Fibroblast of skin of right biceps (primary cell): ENCODE data around the gene PHB1.

Source experiments
- DNase-seq: peaks from one replicate; pipeline ENCODE4 v3.0.0-alpha.2; 2013

Gene PHB1

DNA sequence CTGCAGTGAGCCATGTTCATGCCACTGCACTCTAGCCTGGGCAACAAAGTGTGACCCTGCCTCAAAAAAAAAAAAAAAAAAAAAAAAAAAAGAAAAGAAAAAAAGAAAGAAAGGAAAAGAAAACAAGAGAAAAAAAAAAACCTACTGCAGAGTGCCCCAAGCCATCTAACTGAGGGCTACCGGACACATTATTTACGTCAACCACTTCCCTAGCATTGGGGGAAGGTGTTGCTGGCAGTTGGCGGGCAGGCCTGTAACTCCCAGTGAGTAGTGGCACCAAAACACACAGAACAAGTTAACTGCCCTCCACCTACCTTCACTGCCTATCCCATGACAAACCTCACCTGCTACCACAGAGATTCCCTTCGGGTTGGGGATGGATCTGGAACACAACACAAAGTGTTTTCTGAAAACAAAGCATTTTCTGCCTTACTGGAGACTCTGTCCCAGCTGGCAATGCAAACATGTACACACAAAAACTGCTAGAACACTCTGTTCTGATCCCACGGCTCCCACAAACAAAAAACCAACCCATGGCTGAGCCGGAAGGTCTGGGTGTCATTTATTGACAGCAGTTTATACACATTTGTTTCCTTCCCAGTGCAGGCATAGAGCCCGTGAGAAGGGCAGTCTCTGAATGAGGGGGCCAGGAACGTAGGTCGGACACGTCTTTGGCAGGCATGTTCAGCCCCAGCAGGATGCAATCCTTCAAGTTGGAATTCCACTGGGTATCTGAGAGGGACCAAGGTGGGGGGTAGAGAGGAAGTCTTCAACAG lies 11.0 kb downstream of the PHB1 start:
- no peak for DNase-seq

DNA sequence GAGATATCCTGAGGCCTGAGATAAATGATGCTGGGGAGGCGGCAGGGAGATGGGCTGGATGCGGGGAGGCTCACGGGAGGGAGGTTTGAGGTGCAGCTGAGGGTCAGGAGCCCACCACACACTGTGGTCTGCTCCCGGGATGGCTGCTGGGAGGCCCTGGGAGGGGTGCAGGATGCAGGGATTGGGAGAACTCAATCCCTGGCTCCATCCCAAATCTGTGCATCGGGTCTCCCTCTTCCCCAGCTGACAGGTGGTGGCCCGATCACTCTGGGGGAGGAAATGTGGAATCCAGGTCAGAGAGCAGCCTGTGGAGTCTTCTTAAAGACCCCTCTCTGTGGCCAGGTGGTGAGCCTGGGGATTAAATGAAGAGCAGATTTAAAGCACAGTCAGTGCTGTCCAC lies 12.0 kb downstream of the PHB1 start:
- no peak for DNase-seq

DNA sequence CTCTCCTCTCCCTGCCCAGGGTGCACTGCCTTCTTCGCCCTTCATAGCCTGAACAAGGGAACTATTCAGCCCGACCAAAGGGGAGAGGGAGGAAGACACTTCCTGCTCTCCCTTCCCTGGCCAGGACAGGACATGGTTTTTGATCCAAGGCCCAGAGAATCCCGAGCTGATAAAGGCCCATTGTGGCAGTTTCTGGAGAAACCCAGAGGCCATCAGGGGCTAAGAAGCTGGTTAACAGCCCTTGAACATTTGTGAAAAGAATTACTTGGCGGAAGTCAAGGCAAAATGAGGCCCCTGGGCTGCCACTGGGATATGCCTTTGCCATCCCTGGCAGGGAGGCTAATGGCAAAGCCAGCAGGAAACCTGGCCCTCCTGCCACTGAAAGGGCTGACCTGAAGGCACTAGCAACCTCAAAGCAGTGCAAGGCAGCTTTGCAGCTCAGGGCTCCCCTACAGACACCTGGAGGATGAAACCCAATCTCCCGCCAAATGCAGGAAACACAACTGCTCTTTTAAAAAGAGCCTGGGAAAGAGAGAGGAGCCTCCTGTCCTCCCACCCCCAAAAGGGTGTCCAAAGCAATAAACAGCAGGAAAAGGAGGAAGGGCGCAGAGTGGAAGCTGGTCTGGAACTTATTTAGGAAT lies 12.6 kb downstream of the PHB1 start:
- DNase-seq, result no peak

DNA sequence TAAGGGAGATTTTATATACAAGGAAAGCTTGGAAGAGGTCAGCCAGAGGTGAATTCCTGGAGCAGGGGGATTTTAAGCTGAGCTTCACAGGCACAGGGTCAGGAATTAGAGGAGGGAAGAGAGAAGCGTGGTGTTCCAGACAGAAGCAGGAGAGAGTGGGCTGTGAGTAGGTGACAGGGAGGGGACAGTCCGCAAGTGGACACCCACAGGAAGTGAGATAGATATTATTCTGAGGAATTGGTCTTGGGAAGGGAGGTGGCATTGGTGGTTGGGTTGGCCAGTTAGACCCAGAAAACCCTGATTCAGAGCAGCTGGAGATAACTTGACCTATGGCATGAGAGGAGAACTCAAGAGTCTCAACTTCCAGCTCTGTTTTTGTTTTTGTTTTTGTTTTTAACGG lies 14.7 kb downstream of the PHB1 start:
- no peak for DNase-seq

GRCh38 chr17:49397586-49397985 lies 17.1 kb downstream of the PHB1 start:
- DNase-seq, result no peak

- DNase-seq, result peak; percentile 4
These were observed 21.0 kb downstream of the PHB1 start for GRCh38 chr17:49393491-49394255.

- no peak for DNase-seq
These were observed 23.9 kb downstream of the PHB1 start for GRCh38 chr17:49390548-49391324.

DNA sequence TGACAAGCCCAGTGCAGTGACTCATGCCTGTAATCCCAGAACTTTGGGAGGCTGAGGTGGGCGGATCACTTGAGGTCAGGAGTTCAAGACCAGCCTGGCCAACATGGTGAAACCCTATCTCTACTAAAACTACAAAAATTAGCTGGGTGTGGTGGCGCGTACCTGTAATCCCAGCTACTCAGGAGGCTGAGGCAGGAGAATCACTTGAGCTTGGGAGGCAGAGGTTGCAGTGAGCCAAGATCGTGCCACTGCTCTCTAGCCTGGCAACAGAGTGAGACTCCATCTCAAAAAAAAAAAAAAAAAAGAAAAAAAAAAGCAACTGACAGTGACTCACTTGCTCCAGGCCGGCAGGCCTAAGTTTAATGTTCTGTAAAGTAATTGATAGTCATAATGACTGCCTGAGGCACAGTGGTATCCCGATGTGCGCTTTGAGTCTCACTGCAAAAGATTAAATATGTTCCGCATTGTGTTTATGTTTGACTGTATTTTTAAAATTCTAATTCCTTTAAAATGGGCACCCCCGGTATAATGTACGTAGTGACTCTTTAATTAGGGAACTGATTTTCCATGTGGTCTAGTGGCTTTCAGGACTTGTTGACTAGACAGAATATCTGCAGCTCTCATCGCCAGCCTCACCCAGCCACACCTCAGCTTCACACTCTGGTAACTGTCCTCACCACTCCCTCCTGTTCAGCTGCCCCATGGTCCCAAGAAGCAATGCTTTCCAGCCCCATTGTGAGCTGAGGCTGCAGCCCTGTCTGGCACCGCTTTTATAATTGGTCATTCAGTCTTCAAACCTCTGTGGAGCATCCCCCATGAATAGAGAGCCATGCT lies 25.0 kb downstream of the PHB1 start:
- DNase-seq, result peak; percentile 45

DNA sequence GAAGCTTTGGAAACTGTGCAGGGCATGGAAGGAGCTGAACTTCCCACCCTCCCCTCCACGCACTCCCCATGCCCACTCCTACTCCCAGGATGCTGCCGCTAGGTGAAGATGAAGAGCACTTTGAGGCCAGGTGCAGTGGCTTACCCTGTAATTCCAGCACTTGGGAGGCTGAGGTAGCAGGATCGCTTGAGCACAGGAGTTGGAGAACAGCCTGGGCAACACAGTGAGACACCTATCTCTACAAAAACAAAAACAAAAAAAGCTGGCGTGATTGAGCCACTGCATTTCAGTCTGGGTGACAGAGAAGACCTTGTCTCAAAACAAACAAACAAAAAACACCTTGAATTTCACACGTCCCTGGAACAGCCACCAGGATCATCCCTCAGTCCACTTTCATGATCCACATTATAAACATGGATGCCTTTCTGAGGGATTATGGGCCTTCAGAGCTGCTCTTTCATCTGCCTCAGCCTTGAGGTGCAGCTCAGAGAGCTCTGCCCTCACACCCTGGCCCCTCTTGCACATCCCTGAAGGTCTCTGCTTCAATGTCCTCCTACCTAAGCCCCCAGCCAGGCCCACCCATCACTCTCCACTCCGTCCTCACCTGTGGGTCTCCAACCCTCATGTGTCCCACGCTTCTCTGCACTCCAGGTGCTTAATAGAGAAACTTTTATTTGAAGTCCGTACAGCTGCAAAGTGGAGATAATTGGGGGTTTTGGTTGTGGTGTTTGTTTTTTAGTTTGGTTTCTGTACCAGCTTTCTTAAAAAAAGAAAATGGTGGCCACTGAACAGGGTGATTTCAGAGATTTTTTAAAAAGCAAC lies 25.8 kb downstream of the PHB1 start:
- DNase-seq, result peak; percentile 11

- DNase-seq, result no peak
These were observed 26.4 kb downstream of the PHB1 start for GRCh38 chr17:49388290-49388640.

DNA sequence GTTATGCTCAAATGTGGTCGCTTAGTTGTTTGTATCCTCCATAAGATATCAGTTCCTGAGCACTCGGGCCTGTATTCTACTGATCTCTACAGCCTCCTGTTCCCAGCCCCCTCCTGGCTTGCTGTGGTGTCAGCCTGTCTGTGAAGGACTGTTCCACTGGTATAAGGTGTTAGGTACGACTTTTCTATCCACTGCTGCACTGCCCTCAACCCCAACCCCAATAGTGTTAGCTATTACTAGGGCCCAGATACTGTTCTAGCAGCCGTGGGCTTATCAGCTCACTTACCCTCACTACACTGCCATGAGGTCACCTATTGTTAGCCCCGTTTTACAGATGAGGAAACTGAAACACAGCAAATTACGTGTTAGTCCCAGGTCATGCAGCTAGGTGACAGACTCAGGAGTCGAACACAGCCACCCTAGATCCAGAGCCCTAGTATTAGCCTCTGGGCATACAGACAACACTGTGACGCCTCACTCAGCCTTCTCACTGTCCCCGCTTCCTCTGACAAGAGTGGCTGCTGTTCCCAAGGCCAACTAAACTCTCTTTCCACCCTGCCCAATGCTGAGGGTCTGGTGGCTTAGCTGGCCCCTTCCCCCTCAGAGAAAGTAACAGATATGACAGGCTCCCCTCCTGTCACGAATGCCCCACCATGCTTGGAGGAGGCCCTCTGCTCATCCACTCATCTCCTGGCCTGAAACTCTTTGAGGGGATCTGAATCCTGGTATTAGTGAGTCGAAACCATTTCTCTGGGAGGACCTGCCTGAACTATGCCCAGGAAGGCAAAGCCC lies 27.0 kb downstream of the PHB1 start:
- DNase-seq, result no peak

GRCh38 chr17:49386373-49386772 lies 28.3 kb downstream of the PHB1 start:
- DNase-seq, result no peak

DNA sequence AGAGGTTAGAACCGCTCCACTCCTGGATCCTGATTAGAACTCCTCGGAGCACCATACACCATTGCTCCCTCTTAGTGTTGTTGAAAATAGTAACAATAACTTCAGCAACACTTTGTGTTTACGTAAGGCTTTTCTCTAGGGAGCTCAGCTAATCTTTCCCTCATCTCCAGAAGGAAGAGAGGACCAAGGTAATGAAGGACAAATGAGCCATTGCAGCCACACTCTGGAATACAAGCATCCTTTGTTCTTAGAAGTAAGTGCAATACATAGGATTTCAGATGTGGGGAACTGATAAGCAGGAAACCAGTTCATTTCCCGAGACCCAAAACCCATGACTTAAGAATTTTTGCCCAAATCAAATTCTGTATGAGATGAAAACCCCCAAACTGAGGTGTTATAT lies 29.7 kb downstream of the PHB1 start:
- DNase-seq, result no peak

GRCh38 chr17:49383060-49383459 lies 31.6 kb downstream of the PHB1 start:
- DNase-seq, result no peak

DNA sequence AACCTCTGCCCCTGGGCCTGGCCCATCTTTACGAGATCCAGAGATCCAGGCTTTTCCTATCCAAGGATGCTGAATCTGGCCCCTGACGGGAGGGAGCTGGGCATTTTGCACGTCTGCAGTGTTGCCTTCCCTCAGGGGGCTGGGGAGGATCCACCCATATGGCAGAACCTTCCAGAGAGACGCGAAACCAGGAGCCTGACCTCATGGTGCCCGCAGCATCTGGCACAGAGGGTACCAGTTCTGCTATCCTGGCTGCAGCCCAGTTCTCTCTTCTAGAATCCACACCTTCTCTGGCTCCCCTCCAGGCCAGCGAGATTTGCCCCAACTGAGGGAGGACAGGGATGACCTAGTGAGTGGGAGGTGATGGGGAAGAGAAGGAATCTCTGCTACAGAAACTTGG lies 32.1 kb downstream of the PHB1 start:
- no peak for DNase-seq

- no peak for DNase-seq
These were observed 32.9 kb downstream of the PHB1 start for GRCh38 chr17:49381793-49382192.

DNA sequence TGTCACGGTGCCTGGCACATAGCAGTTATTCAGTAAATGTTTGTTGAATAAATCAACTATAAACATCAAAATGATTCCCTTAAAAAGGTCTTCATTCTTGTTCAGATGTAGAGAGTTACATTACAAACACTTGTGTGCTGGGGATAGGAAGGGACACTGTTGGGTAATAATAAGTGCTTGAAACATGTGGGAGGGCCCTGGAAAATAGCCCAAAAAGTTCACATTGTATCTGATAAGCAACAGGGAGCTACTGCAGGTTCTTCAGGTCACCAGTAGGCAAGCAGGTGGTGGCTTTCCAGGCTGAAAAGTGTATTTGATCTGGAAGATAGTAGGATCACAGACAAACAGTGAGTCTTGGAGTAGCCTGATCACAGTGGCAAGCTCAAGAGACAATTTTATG lies 33.6 kb downstream of the PHB1 start:
- no peak for DNase-seq

DNA sequence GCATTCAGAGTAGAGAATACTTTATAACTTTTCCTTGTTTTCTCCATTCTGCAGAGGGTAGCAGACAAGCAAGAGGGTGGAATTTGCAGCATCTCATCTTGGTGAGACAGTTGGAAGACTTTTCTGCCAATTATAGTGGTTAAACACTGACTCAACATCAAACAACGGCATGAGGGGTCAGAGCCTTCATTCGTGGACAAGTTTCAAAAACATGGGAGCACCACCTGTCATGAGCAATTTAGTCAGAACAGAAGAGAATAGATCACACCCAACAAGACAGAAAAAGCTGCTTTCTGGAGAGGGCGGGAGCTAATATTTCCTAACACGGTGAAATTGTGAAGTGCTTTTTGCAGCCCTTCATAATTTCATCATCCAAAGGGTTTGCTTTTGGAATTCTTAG lies 34.8 kb downstream of the PHB1 start:
- no peak for DNase-seq

DNA sequence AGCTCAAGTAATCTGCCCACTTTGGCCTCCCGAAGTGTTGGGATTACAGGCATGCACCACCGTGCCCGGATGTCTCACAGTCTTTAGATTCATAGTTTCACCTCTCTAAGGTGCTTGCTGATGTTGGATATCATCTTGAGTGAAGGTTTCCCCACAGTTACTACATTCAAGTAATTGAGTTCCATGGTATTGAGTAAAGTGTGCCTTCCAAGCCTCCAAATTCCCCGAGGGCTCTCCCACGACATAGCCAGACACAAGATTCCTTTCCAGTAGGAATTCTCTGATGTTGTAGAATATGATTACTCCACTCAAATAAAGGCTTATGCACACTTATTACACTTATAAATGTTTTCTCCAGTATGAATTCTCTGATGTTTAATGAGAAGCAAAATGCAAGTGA lies 36.4 kb downstream of the PHB1 start:
- no peak for DNase-seq

GRCh38 chr17:49375544-49375943 lies 39.1 kb downstream of the PHB1 start:
- no peak for DNase-seq

DNA sequence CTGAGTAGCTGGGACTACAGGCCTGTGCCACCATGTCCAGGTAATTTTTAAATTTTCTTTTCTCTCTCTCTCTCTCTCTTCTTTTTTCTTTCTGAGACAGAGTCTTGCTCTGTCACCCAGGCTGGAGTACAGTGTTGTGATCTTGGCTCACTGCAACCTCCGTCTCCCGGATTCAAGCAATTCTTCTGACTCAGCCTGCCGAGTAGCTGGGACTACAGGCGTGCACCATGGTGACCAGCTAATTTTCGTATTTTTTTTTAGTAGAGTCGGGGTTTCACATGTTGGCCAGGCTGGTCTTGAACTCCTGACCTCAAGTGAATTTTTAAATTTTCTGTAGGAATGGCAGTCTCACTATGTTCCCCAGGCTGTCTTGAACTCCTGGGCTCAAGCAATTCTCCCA lies 41.6 kb downstream of the PHB1 start:
- no peak for DNase-seq
